Measurements from ENCODE around the gene MAS1L. TPM values are rescaled to one million over a fixed set of nuclear protein-coding genes. Genes with fewer than 3 reads are reported as not detected.

The MAS1L gene
- total RNA-seq, 1 experiment from 2014 or later, result not detected

DNA sequence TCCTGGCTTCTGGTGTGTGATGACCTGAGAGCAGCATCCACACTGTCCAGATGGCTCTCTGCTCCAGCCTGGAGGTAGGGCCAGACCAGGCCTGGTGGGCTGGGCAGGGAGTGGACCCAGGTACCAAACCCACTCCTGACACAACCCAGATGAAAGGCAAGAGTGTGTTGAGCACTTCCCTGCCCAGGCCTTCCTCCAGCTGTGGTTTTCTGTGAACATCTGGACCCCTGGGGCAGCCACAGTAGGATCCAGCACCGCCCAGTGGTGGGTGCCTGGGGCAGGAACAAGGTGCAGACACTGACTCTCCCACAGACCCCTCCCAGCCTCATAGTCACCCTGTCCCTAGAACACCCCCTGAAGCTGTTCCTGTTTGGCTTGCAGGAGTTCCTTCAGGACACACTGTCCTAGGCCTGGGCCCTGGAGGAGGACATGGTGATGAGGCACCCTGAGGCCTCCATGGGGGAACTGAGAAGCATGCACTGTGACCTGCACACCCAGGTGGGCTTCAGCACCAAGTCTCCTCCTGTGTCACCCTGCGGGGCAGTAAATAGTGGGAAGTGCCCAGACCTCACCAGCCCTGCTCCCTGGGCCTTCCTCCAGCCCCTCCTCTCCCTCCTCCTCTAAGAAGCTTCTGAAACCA lies 43.0 kb upstream of the MAS1L start:
- H3K4me3 ChIP-seq (replicated peaks in 1 of 2; ENCODE audit: low read depth in 1 of 2, low read length in 2 of 2), result no peak overlapping the region
- H3K36me3 ChIP-seq (ENCODE audit: control insufficient read depth in 1 of 2, insufficient read depth in 2 of 2, low read length in 2 of 2), result no peaks in the 10 kb centered on the region
- H3K27ac ChIP-seq (ENCODE audit: low read depth, low read length), result no peak overlapping the region
- POLR2A ChIA-PET, result no interaction called here
- intact Hi-C loops (cut with micrococcal nuclease), result no loop called here
- no peak overlapping the region for H3K4me2 ChIP-seq (ENCODE audit: low read length)
- RAD21 ChIA-PET (ENCODE audit: low non-redundant PET in 1 of 2, low total read pairs in 2 of 2, uncharacterized antibody in 2 of 2, unreplicated experiment in 2 of 2), result no interaction called here
- CTCF ChIA-PET, result no interaction called here
- H3K9me2 ChIP-seq (ENCODE audit: insufficient read depth), result no peaks in the 10 kb centered on the region
- no peaks in the 10 kb centered on the region for H3K27me3 ChIP-seq (ENCODE audit: insufficient read depth, low read length)
- H4K20me1 ChIP-seq (ENCODE audit: insufficient read depth), result no peaks in the 10 kb centered on the region
- no peak for TF ChIP-seq SRF (IDR thresholded peaks at IDR 0.05; ENCODE audit: low read depth)
- no peak for TF ChIP-seq ZNF274 (IDR thresholded peaks at IDR 0.05; ENCODE audit: low read depth, low read length)
- no peak for TF ChIP-seq MAX (IDR thresholded peaks at IDR 0.05)
- TF ChIP-seq POLR2AphosphoS5 (IDR thresholded peaks at IDR 0.05; ENCODE audit: low read depth, low read length), result no peak
- no peak for TF ChIP-seq SIN3A (IDR thresholded peaks at IDR 0.05; ENCODE audit: low read depth)
- TF ChIP-seq, protein P1, sequence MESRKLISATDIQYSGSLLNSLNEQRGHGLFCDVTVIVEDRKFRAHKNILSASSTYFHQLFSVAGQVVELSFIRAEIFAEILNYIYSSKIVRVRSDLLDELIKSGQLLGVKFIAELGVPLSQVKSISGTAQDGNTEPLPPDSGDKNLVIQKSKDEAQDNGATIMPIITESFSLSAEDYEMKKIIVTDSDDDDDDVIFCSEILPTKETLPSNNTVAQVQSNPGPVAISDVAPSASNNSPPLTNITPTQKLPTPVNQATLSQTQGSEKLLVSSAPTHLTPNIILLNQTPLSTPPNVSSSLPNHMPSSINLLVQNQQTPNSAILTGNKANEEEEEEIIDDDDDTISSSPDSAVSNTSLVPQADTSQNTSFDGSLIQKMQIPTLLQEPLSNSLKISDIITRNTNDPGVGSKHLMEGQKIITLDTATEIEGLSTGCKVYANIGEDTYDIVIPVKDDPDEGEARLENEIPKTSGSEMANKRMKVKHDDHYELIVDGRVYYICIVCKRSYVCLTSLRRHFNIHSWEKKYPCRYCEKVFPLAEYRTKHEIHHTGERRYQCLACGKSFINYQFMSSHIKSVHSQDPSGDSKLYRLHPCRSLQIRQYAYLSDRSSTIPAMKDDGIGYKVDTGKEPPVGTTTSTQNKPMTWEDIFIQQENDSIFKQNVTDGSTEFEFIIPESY (IDR thresholded peaks at IDR 0.05; ENCODE audit: extremely low read depth, insufficient replicate concordance, low read length), result no peak
- TF ChIP-seq EGR1 (IDR thresholded peaks at IDR 0.05; ENCODE audit: low read depth), result no peak
- TF ChIP-seq, protein P2, sequence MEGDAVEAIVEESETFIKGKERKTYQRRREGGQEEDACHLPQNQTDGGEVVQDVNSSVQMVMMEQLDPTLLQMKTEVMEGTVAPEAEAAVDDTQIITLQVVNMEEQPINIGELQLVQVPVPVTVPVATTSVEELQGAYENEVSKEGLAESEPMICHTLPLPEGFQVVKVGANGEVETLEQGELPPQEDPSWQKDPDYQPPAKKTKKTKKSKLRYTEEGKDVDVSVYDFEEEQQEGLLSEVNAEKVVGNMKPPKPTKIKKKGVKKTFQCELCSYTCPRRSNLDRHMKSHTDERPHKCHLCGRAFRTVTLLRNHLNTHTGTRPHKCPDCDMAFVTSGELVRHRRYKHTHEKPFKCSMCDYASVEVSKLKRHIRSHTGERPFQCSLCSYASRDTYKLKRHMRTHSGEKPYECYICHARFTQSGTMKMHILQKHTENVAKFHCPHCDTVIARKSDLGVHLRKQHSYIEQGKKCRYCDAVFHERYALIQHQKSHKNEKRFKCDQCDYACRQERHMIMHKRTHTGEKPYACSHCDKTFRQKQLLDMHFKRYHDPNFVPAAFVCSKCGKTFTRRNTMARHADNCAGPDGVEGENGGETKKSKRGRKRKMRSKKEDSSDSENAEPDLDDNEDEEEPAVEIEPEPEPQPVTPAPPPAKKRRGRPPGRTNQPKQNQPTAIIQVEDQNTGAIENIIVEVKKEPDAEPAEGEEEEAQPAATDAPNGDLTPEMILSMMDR (IDR thresholded peaks at IDR 0.05 in 2 of 3, conservative IDR thresholded peaks at IDR 0.05 in 1 of 3; ENCODE audit: borderline replicate concordance in 1 of 3, insufficient read depth in 1 of 3, low read depth in 2 of 3, low read length in 2 of 3), result no peak
- TF ChIP-seq EZH2 (IDR thresholded peaks at IDR 0.05), result no peak
- no peak for TF ChIP-seq RAD21 (IDR thresholded peaks at IDR 0.05; ENCODE audit: low read depth)
- TF ChIP-seq CEBPB (IDR thresholded peaks at IDR 0.05; ENCODE audit: low read depth), result no peak
- TF ChIP-seq ELF1 (IDR thresholded peaks at IDR 0.05; ENCODE audit: borderline replicate concordance, low read depth), result no peak
- TF ChIP-seq, protein P3, sequence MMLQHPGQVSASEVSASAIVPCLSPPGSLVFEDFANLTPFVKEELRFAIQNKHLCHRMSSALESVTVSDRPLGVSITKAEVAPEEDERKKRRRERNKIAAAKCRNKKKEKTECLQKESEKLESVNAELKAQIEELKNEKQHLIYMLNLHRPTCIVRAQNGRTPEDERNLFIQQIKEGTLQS (IDR thresholded peaks at IDR 0.05), result no peak
- no peak for TF ChIP-seq JUND (IDR thresholded peaks at IDR 0.05)
- TF ChIP-seq POLR2A (IDR thresholded peaks at IDR 0.05; ENCODE audit: borderline replicate concordance, extremely low read depth, insufficient read depth, insufficient read length), result no peak
- no peak for TF ChIP-seq CBX3 (IDR thresholded peaks at IDR 0.05; ENCODE audit: low read depth)
- no peak for TF ChIP-seq SP1 (IDR thresholded peaks at IDR 0.05; ENCODE audit: low read depth)
- no peak for TF ChIP-seq YY1 (IDR thresholded peaks at IDR 0.05; ENCODE audit: extremely low read depth, insufficient replicate concordance, low read depth, low read length)
- TF ChIP-seq, protein P4, sequence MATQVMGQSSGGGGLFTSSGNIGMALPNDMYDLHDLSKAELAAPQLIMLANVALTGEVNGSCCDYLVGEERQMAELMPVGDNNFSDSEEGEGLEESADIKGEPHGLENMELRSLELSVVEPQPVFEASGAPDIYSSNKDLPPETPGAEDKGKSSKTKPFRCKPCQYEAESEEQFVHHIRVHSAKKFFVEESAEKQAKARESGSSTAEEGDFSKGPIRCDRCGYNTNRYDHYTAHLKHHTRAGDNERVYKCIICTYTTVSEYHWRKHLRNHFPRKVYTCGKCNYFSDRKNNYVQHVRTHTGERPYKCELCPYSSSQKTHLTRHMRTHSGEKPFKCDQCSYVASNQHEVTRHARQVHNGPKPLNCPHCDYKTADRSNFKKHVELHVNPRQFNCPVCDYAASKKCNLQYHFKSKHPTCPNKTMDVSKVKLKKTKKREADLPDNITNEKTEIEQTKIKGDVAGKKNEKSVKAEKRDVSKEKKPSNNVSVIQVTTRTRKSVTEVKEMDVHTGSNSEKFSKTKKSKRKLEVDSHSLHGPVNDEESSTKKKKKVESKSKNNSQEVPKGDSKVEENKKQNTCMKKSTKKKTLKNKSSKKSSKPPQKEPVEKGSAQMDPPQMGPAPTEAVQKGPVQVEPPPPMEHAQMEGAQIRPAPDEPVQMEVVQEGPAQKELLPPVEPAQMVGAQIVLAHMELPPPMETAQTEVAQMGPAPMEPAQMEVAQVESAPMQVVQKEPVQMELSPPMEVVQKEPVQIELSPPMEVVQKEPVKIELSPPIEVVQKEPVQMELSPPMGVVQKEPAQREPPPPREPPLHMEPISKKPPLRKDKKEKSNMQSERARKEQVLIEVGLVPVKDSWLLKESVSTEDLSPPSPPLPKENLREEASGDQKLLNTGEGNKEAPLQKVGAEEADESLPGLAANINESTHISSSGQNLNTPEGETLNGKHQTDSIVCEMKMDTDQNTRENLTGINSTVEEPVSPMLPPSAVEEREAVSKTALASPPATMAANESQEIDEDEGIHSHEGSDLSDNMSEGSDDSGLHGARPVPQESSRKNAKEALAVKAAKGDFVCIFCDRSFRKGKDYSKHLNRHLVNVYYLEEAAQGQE (IDR thresholded peaks at IDR 0.05; ENCODE audit: low read depth), result no peak
- H3K9ac ChIP-seq (ENCODE audit: low read length), result no peak overlapping the region
- BruUV-seq (replicated peaks), result no TSS peak
- H3K79me2 ChIP-seq (ENCODE audit: insufficient read depth, low read length), result no peaks in the 10 kb centered on the region
- H3K4me1 ChIP-seq (ENCODE audit: control insufficient read depth in 1 of 2, insufficient read depth in 2 of 2, low read length in 2 of 2), result no peaks in the 10 kb centered on the region
- no peaks in the 10 kb centered on the region for H3K9me3 ChIP-seq (ENCODE audit: control insufficient read depth in 1 of 2, insufficient read depth in 1 of 2, low read depth in 1 of 2, low read length in 2 of 2)
- ATAC-seq, result no peak
- no peak for DNase-seq (ENCODE audit: low read depth, low spot score)
- H2AFZ ChIP-seq (ENCODE audit: low read depth, low read length, poor library complexity, severe bottlenecking), result no peak overlapping the region

Measured in HCT116 (cell line).